ENCODE data around the gene GNAS-AS1. TPM values are rescaled to one million over a fixed set of nuclear protein-coding genes. Genes with fewer than 3 reads are reported as not detected.

Gene GNAS-AS1
- total RNA-seq, 1 donor from 2014 or later: 1.5 TPM

DNA sequence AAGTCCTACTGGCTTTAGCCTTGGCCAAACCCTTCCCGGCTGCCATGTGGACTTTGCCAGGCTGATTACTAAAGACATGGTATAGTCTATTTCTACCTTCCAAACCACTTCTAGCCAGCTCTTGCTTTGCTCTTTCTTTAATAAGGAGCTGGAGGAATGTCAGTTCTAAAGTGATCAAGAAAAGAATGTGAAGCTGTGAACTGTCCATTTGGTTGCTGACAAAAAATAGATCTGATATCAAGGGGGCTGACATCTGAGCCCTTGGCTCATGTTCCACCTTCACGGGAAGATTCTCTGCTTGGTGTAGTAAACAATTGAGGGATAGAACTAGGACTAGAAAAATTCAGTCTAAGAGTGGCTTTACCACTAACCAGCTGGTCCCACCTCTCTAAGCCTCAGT lies 22.6 kb downstream of the GNAS-AS1 start:
- H3K4me3 Mint-ChIP-seq (ENCODE audit: unreplicated experiment): no peak overlapping the region
- H3K9me3 Mint-ChIP-seq (ENCODE audit: unreplicated experiment): peaks cover 7% of the 10 kb centered on the region
- TF ChIP-seq, protein P1, sequence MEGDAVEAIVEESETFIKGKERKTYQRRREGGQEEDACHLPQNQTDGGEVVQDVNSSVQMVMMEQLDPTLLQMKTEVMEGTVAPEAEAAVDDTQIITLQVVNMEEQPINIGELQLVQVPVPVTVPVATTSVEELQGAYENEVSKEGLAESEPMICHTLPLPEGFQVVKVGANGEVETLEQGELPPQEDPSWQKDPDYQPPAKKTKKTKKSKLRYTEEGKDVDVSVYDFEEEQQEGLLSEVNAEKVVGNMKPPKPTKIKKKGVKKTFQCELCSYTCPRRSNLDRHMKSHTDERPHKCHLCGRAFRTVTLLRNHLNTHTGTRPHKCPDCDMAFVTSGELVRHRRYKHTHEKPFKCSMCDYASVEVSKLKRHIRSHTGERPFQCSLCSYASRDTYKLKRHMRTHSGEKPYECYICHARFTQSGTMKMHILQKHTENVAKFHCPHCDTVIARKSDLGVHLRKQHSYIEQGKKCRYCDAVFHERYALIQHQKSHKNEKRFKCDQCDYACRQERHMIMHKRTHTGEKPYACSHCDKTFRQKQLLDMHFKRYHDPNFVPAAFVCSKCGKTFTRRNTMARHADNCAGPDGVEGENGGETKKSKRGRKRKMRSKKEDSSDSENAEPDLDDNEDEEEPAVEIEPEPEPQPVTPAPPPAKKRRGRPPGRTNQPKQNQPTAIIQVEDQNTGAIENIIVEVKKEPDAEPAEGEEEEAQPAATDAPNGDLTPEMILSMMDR (IDR thresholded peaks at IDR 0.05): no peak
- no peak overlapping the region for H3K27ac Mint-ChIP-seq (ENCODE audit: unreplicated experiment)
- peaks cover 8% of the 10 kb centered on the region for H3K27me3 Mint-ChIP-seq (ENCODE audit: unreplicated experiment)
- no peaks in the 10 kb centered on the region for H3K36me3 Mint-ChIP-seq (ENCODE audit: unreplicated experiment)
- DNase-seq (ENCODE audit: extremely low spot score, unreplicated experiment): no peak
- H3K4me1 Mint-ChIP-seq (ENCODE audit: unreplicated experiment): peaks cover 12% of the 10 kb centered on the region

DNA sequence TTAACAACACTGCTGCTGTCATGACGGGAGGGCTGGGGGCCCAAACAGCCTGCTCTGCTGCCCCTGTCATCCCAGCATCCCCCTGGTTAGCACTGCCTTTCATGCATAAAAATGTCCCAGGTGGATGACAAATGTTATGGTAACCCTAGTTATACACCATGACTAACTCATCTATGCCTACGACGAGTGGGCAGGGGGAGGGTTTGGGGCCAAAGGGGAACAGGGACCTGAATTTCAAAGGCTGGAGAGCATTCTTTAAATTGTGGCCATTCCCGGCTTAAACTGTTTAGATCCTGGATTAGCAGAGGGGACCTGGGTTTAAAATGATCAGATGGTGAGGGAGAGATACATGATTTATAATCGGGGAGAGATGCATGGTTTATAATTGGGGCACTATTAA lies 24.4 kb downstream of the GNAS-AS1 start:
- TF ChIP-seq, protein P1 (IDR thresholded peaks at IDR 0.05): no peak
- Mint-ChIP-seq H3K4me1 (ENCODE audit: unreplicated experiment) (peaks cover 12% of the 10 kb centered on the region), H3K9me3 (ENCODE audit: unreplicated experiment) (peaks cover 7% of the 10 kb centered on the region), H3K4me3 (ENCODE audit: unreplicated experiment) (no peak overlapping the region), H3K27ac (ENCODE audit: unreplicated experiment) (no peak overlapping the region), H3K27me3 (ENCODE audit: unreplicated experiment) (no peaks in the 10 kb centered on the region), H3K36me3 (ENCODE audit: unreplicated experiment) (no peaks in the 10 kb centered on the region)
- no peak for DNase-seq (ENCODE audit: extremely low spot score, unreplicated experiment)

DNA sequence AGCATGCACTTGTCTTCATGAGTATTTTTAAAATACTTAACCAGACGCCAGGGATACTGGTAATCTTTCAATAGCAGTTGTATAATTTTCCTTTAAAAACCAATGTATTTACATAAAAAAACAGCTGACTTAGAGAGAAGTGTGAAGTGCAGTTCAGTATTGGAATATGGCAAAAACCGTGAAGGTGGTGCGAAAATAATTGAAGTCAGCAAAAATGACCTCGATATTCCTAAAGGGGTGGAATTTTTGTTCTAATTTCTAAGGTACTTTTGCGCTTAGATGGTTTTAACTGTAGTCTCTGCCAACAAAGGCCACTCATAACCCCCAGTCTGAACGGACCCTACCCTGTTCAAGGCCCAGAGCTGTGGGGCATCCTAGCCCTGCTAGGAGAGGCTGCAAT lies 25.3 kb downstream of the GNAS-AS1 start:
- H3K27me3 Mint-ChIP-seq (ENCODE audit: unreplicated experiment): no peaks in the 10 kb centered on the region
- H3K4me1 Mint-ChIP-seq (ENCODE audit: unreplicated experiment): peaks cover 10% of the 10 kb centered on the region
- no peak for DNase-seq (ENCODE audit: extremely low spot score, unreplicated experiment)
- H3K36me3 Mint-ChIP-seq (ENCODE audit: unreplicated experiment): no peaks in the 10 kb centered on the region
- H3K27ac Mint-ChIP-seq (ENCODE audit: unreplicated experiment): no peak overlapping the region
- TF ChIP-seq, protein P1 (IDR thresholded peaks at IDR 0.05): no peak
- no peak overlapping the region for H3K4me3 Mint-ChIP-seq (ENCODE audit: unreplicated experiment)
- peaks cover 4% of the 10 kb centered on the region for H3K9me3 Mint-ChIP-seq (ENCODE audit: unreplicated experiment)

DNA sequence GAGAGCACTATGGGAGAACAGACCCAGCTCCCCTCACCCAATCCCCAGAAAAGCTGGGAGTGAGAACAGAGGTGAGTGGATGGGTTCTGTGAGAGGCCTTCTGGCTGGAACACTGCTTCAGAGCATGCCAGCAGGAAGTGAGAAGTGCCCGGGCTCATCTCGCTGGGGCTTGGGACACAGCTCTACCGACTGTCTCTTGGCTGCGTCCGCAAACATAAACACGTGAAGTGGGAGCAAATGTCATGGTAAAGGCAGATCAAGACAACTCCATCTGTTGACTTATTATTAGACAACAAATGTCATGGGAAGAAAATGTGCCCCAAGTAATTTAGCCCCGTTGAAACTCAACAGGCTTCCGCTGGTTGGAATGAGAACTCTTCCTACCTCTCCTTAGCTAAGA lies 25.9 kb downstream of the GNAS-AS1 start:
- TF ChIP-seq, protein P1 (IDR thresholded peaks at IDR 0.05): no peak
- H3K36me3 Mint-ChIP-seq (ENCODE audit: unreplicated experiment): no peaks in the 10 kb centered on the region

DNA sequence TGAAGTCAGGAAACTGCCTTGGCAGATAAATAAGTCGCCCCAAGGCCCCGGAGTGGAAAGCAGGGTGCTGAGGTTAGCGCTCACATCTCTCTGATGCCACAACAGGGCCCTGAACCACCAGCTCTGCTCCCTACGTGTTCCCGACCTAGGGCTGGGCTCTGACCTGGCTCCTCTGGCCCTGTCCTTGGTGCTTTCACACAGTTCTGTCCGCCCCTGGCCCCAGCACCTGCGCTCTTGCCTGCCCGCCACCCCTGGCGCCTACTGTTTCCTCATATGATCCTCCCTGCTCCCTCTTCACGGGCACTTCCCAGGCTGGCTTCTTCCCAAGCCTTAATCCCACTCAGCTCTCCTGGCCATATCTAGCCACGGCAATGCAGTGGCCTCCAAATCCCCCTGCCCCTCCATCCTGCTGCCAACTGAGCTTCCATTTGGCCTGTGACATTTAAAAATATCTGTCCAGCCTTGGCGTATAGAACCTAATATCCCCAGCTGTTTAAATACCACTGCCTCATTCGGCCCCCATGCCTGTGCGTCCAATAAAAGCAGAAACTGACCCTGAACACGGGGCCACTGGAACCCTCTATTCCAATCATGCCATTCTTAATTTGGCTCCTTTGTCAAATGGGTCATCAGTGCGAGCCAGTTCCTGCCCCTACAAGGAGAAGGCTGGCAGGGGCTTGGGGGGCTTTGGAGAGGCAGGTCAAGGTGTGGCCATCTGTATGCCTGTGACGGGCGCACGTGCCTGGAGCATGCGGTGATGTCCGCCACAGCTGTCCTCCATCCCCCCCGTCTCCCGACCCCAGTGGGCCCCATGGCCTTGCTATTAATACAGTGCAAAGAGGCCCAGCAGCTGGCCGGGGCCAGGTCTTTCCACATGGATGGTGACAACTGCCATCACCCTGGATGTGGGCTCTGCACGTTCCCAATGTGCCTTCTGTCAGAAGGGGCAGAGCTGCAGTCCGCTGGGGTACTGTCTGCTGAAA lies 27.7 kb downstream of the GNAS-AS1 start:
- Mint-ChIP-seq H3K27ac (ENCODE audit: unreplicated experiment) (no peak overlapping the region), H3K27me3 (ENCODE audit: unreplicated experiment) (no peaks in the 10 kb centered on the region), H3K36me3 (ENCODE audit: unreplicated experiment) (no peaks in the 10 kb centered on the region), H3K4me1 (ENCODE audit: unreplicated experiment) (peaks cover 13% of the 10 kb centered on the region), H3K4me3 (ENCODE audit: unreplicated experiment) (no peak overlapping the region), H3K9me3 (ENCODE audit: unreplicated experiment) (no peaks in the 10 kb centered on the region)
- TF ChIP-seq, protein P1 (IDR thresholded peaks at IDR 0.05): no peak
- no peak for DNase-seq (ENCODE audit: extremely low spot score, unreplicated experiment)

More for the DNA sequence above, 25.9 kb downstream of the GNAS-AS1 start:
- Mint-ChIP-seq H3K9me3 (ENCODE audit: unreplicated experiment) (peaks cover 4% of the 10 kb centered on the region), H3K4me1 (ENCODE audit: unreplicated experiment) (peaks cover 9% of the 10 kb centered on the region), H3K4me3 (ENCODE audit: unreplicated experiment) (no peak overlapping the region), H3K27ac (ENCODE audit: unreplicated experiment) (no peak overlapping the region), H3K27me3 (ENCODE audit: unreplicated experiment) (no peaks in the 10 kb centered on the region)
- DNase-seq (ENCODE audit: extremely low spot score, unreplicated experiment): no peak

Data from osteocyte (in vitro differentiated cells).